Activated naive CD8-positive, alpha-beta T cell treated with anti-CD3 and anti-CD28 coated beads for 36 hours (primary cell): ENCODE measurements around the gene DNAJB13. TPM values are rescaled to one million over a fixed set of nuclear protein-coding genes. Genes with fewer than 3 reads are reported as not detected.

Experiments
- DNase-seq: peaks from one replicate; pipeline ENCODE4 v3.0.0; 2021
- H3K27ac Mint-ChIP-seq: one replicate; pipeline ENCODE4 v1.8.0; 2022; ENCODE audit warnings: mild to moderate bottlenecking, moderate library complexity, mixed read lengths
- H3K27me3 Mint-ChIP-seq: one replicate; pipeline ENCODE4 v1.8.0; 2022; ENCODE audit warnings: mild to moderate bottlenecking, mixed read lengths
- H3K36me3 Mint-ChIP-seq: one replicate; pipeline ENCODE4 v1.8.0; 2021; ENCODE audit warnings: mild to moderate bottlenecking, mixed read lengths
- H3K4me1 Mint-ChIP-seq: one replicate; pipeline ENCODE4 v1.8.0; 2021; ENCODE audit warnings: mixed read lengths
- H3K4me3 Mint-ChIP-seq: one replicate; pipeline ENCODE4 v1.8.0; 2022; ENCODE audit warnings: mild to moderate bottlenecking, moderate library complexity, mixed read lengths
- H3K9me3 Mint-ChIP-seq: one replicate; pipeline ENCODE4 v1.8.0; 2022; ENCODE audit warnings: mixed read lengths
- total RNA-seq, 2 experiments: library from RNA; stranded (reverse); gene quantifications; one replicate each; pipeline ENCODE4 v1.2.3, GENCODE V29; 2021

The DNAJB13 gene
- total RNA-seq, 2 experiments from 2014 or later: 0.18 to 0.21 TPM

DNA sequence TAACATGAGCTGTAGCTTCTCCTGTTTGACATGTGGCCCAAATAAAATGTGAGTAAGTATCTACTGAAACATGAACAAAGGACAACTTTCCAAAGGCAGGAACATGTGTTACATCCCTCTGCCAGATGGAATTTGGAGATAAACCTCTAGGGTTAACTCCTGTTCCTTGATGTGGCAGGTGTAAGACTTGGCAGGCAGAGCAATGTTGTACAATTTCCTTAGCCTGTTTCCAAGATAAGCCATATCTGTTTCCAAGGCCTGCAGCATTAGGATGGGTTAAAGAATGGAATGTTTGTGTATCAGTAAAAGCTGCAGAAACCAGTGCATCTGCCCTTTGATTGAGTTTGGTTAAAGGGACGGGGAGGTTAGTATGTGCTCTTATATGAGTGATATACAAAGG is 8.8 kb upstream of the DNAJB13 start:
- Mint-ChIP-seq H3K4me3 (no peak overlapping the region), H3K9me3 (peaks cover 8% of the 10 kb centered on the region), H3K36me3 (peaks cover 25% of the 10 kb centered on the region), H3K4me1 (no peaks in the 10 kb centered on the region), H3K27ac (no peak overlapping the region), H3K27me3 (no peaks in the 10 kb centered on the region)
- DNase-seq: no peak

DNA sequence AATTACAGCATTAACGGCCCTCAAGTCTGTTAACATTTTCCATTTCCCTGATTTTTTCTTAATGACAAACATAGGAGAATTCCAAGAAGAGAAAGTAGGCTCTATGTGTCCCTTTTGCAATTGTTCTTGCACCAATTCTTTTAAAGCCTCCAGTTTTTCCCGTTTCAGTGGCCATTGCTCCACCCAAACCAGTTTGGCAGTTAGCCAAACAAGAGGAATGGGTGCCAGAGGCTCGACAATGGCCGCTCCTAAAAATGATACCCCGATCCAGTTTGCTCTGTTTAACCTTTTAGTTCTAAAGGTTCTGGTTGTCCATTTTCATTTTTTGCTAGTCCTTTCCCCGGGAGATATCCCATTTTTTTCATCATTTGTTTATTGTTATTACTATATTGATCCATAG is 6.7 kb upstream of the DNAJB13 start:
- Mint-ChIP-seq H3K27ac (no peak overlapping the region), H3K36me3 (peaks cover 17% of the 10 kb centered on the region), H3K4me3 (no peak overlapping the region), H3K4me1 (no peaks in the 10 kb centered on the region), H3K27me3 (no peaks in the 10 kb centered on the region), H3K9me3 (peaks cover 4% of the 10 kb centered on the region)
- no peak for DNase-seq

DNA sequence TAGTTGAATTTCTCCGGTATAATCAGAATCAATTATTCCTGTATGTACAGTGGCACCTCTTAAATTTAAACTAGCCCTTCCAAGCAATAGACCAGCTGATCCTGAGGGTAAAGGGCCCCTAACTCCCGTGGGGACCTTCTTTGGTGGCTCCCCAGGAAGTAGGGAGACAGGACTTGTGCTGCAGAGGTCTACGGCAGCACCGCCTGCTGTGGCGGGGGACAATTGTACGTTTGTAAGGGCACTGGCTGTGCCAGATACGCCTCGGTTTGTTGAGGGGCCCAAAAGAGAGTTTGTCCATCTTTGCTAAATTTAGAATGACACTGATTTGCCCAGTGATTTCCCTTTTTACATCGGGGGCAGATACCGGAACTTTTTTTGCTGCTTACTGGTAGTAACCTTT is 5.9 kb upstream of the DNAJB13 start:
- no peaks in the 10 kb centered on the region for H3K27me3 Mint-ChIP-seq
- H3K4me3 Mint-ChIP-seq: no peak overlapping the region
- DNase-seq: no peak
- peaks cover 14% of the 10 kb centered on the region for H3K36me3 Mint-ChIP-seq
- peaks cover 4% of the 10 kb centered on the region for H3K9me3 Mint-ChIP-seq
- H3K27ac Mint-ChIP-seq: no peak overlapping the region
- no peaks in the 10 kb centered on the region for H3K4me1 Mint-ChIP-seq

DNA sequence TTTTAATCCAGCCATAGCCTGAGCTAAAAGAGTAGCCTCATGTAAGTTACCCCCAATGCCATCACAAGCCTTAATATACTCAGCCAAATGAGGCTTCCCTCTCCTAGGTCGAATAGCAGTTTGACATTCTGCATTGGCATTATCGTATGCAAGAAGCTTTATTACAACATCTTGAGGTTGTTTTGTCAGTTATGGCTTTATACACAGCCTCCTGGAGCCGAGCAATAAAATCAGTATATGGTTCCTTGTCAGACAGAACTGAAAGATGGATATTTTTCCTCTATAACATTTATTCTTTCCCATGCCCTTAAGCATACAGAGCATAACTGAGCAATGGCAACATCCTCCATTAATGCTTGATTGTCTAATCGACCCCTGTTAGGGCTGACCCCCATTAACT is 5.4 kb upstream of the DNAJB13 start:
- Mint-ChIP-seq H3K36me3 (peaks cover 14% of the 10 kb centered on the region), H3K4me1 (no peaks in the 10 kb centered on the region), H3K27ac (no peak overlapping the region), H3K27me3 (no peaks in the 10 kb centered on the region), H3K4me3 (no peak overlapping the region), H3K9me3 (peaks cover 4% of the 10 kb centered on the region)
- DNase-seq: no peak

DNA sequence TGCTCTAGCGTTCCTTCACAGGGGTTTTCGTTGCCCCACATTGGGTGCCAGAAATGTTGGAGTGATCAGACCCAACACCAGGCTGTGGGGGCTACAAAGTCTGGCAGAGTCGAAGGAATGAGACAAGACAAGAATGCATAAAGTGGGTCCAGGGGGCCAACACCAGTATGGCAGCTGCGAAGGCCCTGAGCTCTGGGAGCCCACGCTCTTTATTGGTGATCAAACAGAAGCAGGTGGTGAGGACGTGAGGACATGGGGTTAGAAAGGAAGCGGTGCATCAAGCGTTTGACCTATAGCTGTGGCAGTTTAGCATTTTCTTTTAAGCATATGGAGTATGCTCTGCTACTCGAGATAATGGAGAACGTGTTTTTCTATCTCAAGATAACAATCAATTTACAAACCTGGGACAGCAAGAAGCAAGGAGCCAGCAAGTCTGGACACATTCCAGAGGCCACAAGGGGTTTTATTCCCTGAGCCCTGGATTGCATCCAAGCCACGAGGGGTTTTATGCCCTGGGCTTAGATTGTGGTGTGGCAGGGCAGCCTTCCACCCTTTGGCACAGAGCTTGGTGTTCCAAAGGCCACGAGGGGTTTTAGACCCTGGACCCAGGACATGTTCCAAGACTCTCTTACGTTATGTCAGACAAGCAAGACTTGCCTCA is 3.9 kb upstream of the DNAJB13 start:
- no peaks in the 10 kb centered on the region for H3K9me3 Mint-ChIP-seq
- no peak overlapping the region for H3K27ac Mint-ChIP-seq
- H3K4me3 Mint-ChIP-seq: no peak overlapping the region
- no peaks in the 10 kb centered on the region for H3K27me3 Mint-ChIP-seq
- no peaks in the 10 kb centered on the region for H3K4me1 Mint-ChIP-seq
- DNase-seq: no peak
- H3K36me3 Mint-ChIP-seq: peaks cover 7% of the 10 kb centered on the region

DNA sequence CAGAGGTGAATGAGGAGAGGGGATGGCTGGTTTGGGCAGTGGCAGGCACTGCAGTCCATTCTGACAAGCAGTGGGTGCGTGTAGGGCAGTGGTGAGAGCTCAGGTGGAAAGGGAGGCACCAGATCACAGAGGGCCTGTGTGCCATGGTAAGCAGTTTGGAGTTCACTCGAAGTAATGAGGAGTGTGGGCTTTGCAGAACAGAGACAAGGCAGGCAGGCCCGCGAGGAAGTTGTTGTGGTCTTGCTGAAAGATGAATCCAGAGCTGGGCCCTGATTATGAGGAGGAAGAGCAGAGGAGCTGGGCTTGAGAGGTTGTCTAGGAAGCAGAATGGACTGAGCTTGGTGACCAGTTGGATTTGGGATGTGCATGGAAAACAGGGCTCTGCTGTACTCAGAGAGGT is 1.6 kb upstream of the DNAJB13 start:
- Mint-ChIP-seq H3K9me3 (no peaks in the 10 kb centered on the region), H3K27ac (no peak overlapping the region), H3K4me3 (no peak overlapping the region)

DNA sequence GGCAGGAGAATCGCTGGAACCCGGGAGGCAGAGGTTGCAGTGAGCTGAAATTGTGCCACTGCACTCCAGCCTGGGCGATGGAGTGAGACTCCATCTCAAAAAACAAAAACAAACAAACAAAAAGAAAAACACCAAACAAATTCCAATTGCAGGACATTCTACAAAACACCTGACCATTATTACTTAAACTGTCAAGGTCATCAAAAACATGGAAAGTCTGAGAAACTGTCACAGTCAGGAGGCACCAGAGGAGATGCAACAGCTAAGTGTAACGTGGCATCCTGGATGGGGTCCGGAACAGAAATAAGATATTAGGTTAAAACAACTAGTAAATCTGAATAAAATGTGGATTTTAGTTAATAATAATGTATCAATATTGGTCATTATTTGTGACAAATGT is 914 bp upstream of the DNAJB13 start:
- Mint-ChIP-seq H3K4me1 (no peaks in the 10 kb centered on the region), H3K27me3 (no peaks in the 10 kb centered on the region), H3K27ac (no peak overlapping the region), H3K9me3 (no peaks in the 10 kb centered on the region), H3K36me3 (peaks cover 7% of the 10 kb centered on the region), H3K4me3 (no peak overlapping the region)
- no peak for DNase-seq

More for the DNA sequence above, 1.6 kb upstream of the DNAJB13 start:
- Mint-ChIP-seq H3K36me3 (peaks cover 7% of the 10 kb centered on the region), H3K4me1 (no peaks in the 10 kb centered on the region), H3K27me3 (no peaks in the 10 kb centered on the region)
- no peak for DNase-seq

DNA sequence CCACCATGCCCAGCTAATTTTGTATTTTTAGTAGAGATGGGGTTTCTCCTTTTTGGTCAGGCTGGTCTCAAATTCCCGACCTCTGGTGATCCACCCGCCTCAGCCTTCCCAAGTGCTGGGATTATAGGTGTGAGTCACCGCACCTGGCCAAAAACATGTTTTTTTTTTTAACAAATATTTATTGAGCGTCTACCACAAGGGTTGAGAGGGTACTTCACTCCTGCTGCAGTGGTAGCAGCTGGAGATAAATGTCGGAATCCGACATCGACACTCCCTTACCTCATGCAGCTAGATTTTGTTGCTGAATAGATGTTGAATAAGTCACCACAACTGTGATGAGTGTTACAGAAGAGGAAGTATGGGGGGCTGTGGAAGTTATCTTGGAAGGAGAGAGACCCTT is 971 bp downstream of the DNAJB13 start:
- H3K36me3 Mint-ChIP-seq: peaks cover 1% of the 10 kb centered on the region
- no peaks in the 10 kb centered on the region for H3K9me3 Mint-ChIP-seq
- DNase-seq: no peak
- H3K27me3 Mint-ChIP-seq: no peaks in the 10 kb centered on the region
- H3K4me1 Mint-ChIP-seq: no peaks in the 10 kb centered on the region
- H3K27ac Mint-ChIP-seq: no peak overlapping the region
- no peak overlapping the region for H3K4me3 Mint-ChIP-seq

DNA sequence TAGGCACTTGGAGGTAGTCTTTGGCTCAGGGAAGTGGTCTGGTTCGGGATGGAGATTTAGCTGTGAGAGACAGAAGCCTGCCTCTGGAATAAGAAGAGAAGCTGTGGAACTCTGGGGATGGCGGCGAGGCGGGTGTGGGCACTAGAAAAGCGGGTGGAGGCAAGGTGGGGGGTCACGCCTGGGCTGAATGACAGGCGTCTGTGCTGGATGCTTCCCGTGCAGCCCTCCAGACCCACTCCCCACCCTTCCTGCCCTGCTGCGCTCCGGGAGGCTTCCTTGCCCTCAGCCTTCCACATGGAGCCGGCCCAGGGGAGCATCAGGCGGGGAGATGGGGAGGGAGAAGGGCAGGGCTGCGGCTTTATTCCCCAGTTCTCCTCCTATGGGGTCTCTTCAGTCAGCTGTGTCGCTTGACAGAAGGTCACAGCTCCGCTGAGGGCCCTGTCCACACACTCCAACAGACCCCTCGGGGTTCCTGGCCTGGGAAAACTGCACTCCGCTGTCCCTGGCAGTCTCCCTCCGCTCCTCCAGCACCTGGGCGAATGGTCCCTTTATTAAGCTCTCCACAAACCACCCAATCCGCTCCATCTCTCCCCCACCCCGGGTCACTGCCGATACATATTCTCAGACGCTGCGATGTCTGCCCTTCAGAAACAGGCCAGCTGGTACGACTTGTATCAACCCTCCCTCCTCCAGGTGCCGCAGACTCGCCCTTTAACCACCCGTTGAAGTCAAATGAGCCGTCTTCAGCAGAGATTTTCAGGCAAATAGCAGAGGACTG is 6.2 kb downstream of the DNAJB13 start:
- H3K27ac Mint-ChIP-seq: no peak overlapping the region
- no peak for DNase-seq

DNA sequence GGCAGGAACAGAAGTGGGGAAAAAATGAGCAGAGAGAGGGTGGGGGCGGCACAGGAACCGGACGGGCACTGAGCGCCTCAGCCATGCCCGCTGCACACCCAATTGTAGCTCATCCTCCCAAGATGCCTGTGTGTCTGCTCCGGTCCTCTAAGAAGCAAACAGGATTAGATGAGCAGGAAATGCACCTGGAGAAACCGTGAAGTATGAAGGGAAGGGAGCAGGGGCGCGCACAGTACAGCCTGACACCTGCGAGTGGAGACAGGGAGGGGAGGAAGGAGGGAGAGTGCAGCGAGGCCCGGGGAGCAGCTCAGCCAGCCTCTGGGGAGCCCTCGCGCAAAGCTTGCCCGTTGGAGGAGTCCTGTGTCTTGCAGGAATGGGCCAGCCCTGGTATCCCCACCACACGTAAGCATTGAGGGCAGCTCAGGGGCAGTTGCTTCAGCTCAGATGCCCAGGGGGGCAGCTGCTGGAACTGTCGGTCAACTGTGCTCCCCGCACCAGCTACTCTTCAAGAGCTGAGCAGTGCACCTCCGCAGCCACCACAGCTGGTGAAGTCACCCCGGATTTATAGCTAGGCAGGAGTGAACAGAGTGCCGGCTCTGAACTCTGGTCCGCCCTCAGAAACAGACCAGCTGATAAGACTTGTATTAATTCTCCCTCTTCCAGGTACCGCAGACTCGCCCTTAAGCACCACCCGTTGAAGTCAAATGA is 7.0 kb downstream of the DNAJB13 start:
- H3K27me3 Mint-ChIP-seq: no peaks in the 10 kb centered on the region
- no peaks in the 10 kb centered on the region for H3K36me3 Mint-ChIP-seq
- DNase-seq: no peak
- no peak overlapping the region for H3K27ac Mint-ChIP-seq
- H3K4me1 Mint-ChIP-seq: peaks cover 4% of the 10 kb centered on the region
- no peak overlapping the region for H3K4me3 Mint-ChIP-seq
- H3K9me3 Mint-ChIP-seq: no peaks in the 10 kb centered on the region

More for the DNA sequence above, 6.2 kb downstream of the DNAJB13 start:
- H3K27me3 Mint-ChIP-seq: no peaks in the 10 kb centered on the region
- H3K36me3 Mint-ChIP-seq: no peaks in the 10 kb centered on the region
- no peaks in the 10 kb centered on the region for H3K9me3 Mint-ChIP-seq
- H3K4me3 Mint-ChIP-seq: no peak overlapping the region
- H3K4me1 Mint-ChIP-seq: peaks cover 4% of the 10 kb centered on the region

DNA sequence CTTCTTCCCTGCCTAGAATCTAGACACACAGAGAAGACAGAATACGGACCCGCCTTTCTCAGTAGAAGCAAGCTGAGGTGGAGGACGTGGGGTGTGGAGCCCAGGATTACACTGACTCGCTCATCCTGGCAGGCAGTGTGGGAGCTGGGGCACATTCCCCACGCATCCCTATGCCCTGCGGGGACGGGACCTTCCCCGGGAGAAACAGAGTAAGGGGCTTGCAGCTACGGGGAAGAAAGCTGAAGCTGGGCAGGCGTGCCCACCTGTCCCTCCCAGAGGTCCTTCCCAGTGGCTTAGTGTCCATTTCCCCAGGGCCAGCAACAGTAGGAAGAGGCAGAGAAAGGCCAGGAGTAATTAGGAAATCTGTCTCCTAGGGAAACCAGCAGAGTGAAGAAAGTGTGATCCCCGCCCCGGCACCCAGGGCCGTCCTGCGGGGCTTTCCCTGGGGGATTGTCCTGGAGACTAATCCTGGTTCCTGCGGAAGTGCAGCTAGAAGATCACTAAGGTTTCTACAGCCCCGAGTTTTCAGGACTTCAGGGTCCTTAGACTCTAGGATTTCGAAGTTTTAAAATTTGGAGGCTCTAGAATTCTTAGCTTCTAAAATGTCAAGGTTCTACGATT is 7.8 kb downstream of the DNAJB13 start:
- Mint-ChIP-seq H3K4me3 (no peak overlapping the region), H3K27ac (no peak overlapping the region), H3K4me1 (peaks cover 4% of the 10 kb centered on the region), H3K36me3 (no peaks in the 10 kb centered on the region), H3K27me3 (no peaks in the 10 kb centered on the region), H3K9me3 (no peaks in the 10 kb centered on the region)
- DNase-seq: no peak

DNA sequence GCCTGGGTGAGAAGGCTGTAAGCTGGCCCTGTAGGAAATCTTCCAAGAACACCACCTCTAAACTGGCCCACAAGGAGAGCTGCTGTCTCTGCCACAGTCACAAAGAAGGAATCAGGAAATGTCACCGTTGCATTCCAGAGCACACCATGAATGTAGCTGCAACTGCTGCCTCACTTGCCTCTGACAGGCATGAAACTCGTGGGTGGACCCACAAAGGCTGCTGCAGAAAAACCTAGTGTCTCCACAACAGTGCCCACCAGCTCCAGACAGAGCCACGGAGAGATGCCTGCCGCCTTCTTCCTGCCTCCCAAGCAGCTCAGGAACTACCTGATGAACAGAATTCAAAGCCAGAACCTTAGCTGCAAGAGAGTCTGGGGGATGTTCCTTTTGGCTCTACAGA is 10.5 kb downstream of the DNAJB13 start:
- Mint-ChIP-seq H3K36me3 (no peaks in the 10 kb centered on the region), H3K9me3 (no peaks in the 10 kb centered on the region), H3K27ac (no peak overlapping the region), H3K4me1 (peaks cover 19% of the 10 kb centered on the region), H3K4me3 (no peak overlapping the region), H3K27me3 (no peaks in the 10 kb centered on the region)
- no peak for DNase-seq

DNA sequence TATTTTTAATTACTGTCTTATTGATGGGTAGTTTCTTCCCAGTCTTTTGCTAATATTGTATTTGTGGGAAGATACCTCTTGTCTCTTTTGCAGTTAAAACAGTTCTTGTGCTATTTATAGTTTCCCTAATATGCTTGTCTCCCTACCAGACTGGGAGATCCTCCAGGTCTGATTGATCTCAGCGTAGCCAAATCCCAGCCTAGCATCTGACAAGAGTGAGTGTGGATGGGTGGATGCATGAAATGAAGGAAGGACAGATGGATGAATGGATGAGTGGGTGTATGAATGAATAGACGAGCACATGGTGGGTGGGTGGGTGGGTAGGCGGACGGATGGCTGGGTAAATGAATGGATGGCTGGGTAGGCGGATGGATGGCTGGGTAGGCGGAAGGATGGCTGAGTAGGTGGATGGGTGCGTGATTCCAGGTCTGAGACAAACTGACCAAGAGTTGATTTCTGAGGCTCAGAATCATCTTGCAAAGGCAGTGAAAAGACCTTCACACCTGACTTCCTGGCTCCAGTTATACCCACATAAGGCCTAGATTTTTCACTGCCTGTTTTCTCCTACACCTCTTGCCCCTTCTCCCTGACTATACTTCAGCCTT is 11.4 kb downstream of the DNAJB13 start:
- no peak overlapping the region for H3K27ac Mint-ChIP-seq
- H3K4me1 Mint-ChIP-seq: peaks cover 20% of the 10 kb centered on the region
- no peak for DNase-seq
- H3K36me3 Mint-ChIP-seq: no peaks in the 10 kb centered on the region
- H3K27me3 Mint-ChIP-seq: no peaks in the 10 kb centered on the region
- H3K9me3 Mint-ChIP-seq: no peaks in the 10 kb centered on the region
- H3K4me3 Mint-ChIP-seq: no peak overlapping the region

DNA sequence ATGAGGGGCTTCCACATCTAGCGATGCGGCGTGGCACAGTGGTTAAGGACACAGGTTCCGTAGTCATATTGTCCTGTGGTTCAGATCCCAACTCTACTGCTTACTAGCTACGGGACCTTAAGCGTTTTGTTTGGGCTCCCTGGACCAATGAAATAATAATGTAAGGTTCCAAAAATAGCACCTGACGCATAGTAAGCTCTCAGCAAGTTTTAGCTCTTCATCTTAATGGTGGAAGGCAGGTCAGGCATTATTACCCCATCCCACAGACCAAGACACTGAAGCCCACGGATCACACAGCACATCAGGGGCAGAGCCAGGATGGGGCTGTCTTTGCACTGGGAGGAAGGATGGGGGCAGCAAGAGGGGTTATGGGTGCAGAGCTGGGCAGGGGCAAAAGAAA is 13.0 kb downstream of the DNAJB13 start:
- no peak overlapping the region for H3K4me3 Mint-ChIP-seq
- H3K4me1 Mint-ChIP-seq: peaks cover 31% of the 10 kb centered on the region
- H3K27ac Mint-ChIP-seq: no peak overlapping the region

More for the DNA sequence above, 13.0 kb downstream of the DNAJB13 start:
- DNase-seq: no peak
- no peaks in the 10 kb centered on the region for H3K36me3 Mint-ChIP-seq
- no peaks in the 10 kb centered on the region for H3K9me3 Mint-ChIP-seq
- H3K27me3 Mint-ChIP-seq: no peaks in the 10 kb centered on the region
